HEK293T (cell line): ENCODE results near the gene CPE.

Experiments used
- BHLHE40 ChIP-seq: fragments of 450-650 bp; IDR thresholded peaks from 2 replicates; pipeline ENCODE4 v1.6.1; 2016; ENCODE audit warnings: mild to moderate bottlenecking, moderate library complexity, borderline replicate concordance
- ZNF384 ChIP-seq: fragments of 450-650 bp; IDR thresholded peaks from 2 replicates; pipeline ENCODE4 v1.6.1; 2016

DNA sequence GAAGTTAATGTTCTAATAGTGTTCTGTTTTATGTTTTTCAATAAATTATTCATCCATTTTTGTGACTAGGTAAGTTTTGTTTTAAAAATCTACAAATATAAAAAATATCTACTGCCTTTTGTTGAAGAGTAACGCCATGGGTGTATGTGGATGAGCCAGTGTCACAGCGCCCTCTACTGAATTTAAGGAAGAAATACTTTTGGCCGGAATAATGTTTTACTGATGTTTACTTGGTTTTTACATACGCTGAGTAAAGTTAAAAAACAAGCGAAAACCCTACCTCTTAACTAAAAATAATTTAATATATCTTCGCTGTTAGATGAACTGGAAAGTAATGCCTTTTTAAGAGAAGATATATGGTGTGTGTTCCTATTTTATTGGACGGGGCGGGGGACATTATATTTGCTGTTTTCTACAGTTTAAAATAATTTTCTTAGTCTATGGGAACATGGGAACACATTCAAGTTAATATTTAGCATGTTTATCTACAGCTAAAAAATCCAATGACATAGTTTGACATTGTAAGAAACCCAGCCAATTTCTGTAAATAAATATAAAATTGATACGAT, 86.1 kb downstream of the CPE start:
- TF ChIP-seq BHLHE40 (no peak), ZNF384 (no peak)
